DMS153 (cell line): Measurements from ENCODE around the gene TMEM266.

Source experiments
- DNase-seq: peaks from one replicate; lab custom pipeline; 2025; lab: John Stamatoyannopoulos, UW

The TMEM266 gene

GRCh38 chr15:76203346-76204108, 143.7 kb downstream of the TMEM266 start:
- DNase-seq, result no peak

- DNase-seq, result no peak
These were observed 144.5 kb downstream of the TMEM266 start for GRCh38 chr15:76204109-76204845.

- DNase-seq, result no peak
These were observed 145.2 kb downstream of the TMEM266 start for GRCh38 chr15:76204916-76205460.

- DNase-seq, result peak; percentile 71
These were observed 146.7 kb downstream of the TMEM266 start for GRCh38 chr15:76206325-76206976.

GRCh38 chr15:76208084-76208785, 148.4 kb downstream of the TMEM266 start:
- DNase-seq, result no peak

GRCh38 chr15:76208786-76209424, 149.1 kb downstream of the TMEM266 start:
- DNase-seq, result no peak

- DNase-seq, result no peak
These were observed 149.7 kb downstream of the TMEM266 start for GRCh38 chr15:76209523-76209922.

GRCh38 chr15:76209942-76210341, 150.2 kb downstream of the TMEM266 start:
- no peak for DNase-seq

GRCh38 chr15:76215634-76216033, 155.8 kb downstream of the TMEM266 start:
- DNase-seq, result no peak

- no peak for DNase-seq
These were observed 157.5 kb downstream of the TMEM266 start for GRCh38 chr15:76217029-76217881.

- no peak for DNase-seq
These were observed 158.1 kb downstream of the TMEM266 start for GRCh38 chr15:76217882-76218217.

GRCh38 chr15:76221085-76221767, 161.4 kb downstream of the TMEM266 start:
- DNase-seq, result no peak

- DNase-seq, result no peak
These were observed 162.4 kb downstream of the TMEM266 start for GRCh38 chr15:76222159-76222558.

GRCh38 chr15:76223521-76223920, 163.7 kb downstream of the TMEM266 start:
- DNase-seq, result no peak

- DNase-seq, result no peak
These were observed 169.5 kb downstream of the TMEM266 start for GRCh38 chr15:76229266-76229665.

GRCh38 chr15:76233921-76234320, 174.1 kb downstream of the TMEM266 start:
- no peak for DNase-seq

GRCh38 chr15:76234337-76234889, 174.6 kb downstream of the TMEM266 start:
- no peak for DNase-seq

- peak; percentile 9 for DNase-seq
These were observed 175.5 kb downstream of the TMEM266 start for GRCh38 chr15:76235186-76235826.

- DNase-seq, result no peak
These were observed 176.6 kb downstream of the TMEM266 start for GRCh38 chr15:76236350-76236749.
